Renal pelvis (tissue), 4 donors: ENCODE measurements around the gene SIX2. TPM values are rescaled to one million over a fixed set of nuclear protein-coding genes. Genes with fewer than 3 reads are reported as not detected.

Experiments used
- DNase-seq: peaks from one replicate; pipeline ENCODE4 v3.0.0-alpha.2; 2013
- polyA plus RNA-seq, 3 donors: library from polyadenylated mRNA; unstranded; fragments of 120-200 nt; gene quantifications; one replicate each; pipeline ENCODE4 v1.2.1, GENCODE V29; 2013; ENCODE audit not compliant: insufficient read length in 3 of 3

Gene SIX2
- polyA plus RNA-seq, 3 donors = 11.8 to 33.3 (median 30.4) TPM

GRCh38 chr2:44972771-44973535 is 36.3 kb downstream of the SIX2 start:
- DNase-seq = no peak

- DNase-seq = no peak
Measured at GRCh38 chr2:44970846-44971450, 38.3 kb downstream of the SIX2 start.

DNA sequence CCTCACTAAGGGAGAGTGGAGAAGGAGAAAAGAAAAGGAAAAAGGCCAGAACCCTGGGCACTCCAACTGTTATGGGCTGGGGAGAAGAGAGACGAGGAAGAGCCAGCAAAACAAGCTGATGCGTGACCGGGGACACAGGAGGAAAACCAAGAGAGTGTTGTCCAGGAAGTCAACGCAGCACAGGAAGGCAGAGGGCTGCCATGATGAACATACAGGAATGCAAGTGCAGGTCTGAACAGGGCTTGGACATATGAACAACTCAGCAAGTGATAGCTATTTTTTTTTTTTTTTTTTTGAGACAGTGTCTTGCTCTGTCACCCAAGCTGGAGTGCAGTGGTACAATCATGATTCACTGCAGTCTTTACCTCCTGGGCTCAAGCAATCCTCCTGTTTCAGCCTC is 39.3 kb downstream of the SIX2 start:
- DNase-seq = no peak

DNA sequence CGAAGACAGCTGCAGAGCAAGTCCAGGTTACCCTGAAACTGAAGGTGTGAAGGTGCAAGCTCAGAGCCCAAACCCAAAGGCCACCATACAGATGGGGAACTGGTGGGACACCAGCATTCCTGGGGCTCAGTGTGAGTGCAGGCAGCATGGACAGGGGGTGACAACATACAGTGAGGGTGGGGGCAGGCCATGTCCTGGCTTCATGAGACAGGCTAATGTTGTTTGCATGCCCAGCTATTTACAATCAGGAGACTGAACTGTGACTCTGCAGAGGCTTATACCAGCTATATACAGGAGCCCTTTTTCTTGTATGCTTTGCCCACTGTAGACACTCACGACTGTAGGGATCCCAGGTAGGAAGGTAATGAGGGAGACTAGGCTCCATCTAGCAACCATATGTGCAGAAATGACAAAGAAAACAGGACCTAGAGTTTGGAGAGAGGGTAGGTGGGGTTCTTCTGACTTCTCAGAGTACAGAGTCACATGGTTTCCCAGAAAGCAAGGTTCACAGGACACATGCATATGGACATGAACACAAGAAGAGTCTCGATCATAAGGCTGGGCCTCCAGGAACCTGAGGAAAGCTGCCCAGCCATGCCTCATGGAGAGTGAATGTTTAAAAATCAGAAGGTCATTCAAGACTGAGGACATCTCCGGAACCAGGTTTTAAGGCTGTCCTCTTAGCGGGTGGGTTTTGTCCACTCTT is 41.4 kb downstream of the SIX2 start:
- no peak for DNase-seq

DNA sequence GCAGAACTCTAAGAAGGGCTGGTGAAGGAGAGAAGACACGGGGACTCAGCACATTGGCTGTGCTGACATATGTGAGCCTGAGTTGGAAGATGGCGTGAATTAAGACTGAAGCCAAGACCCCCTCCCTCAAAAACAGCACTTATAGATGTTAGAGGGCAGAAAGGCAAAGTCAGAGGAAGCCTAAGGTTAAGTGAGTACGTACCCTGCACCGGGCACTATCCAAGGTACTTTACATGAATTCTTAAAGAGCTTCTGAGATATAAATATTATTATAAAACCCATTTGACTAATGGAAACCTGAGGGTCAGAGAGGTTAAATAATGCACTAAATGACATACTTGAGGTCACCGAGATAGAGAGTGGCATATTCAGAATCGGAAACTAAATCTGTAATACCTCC is 42.2 kb downstream of the SIX2 start:
- no peak for DNase-seq

- DNase-seq = no peak
Measured at GRCh38 chr2:44965684-44966083, 43.6 kb downstream of the SIX2 start.

DNA sequence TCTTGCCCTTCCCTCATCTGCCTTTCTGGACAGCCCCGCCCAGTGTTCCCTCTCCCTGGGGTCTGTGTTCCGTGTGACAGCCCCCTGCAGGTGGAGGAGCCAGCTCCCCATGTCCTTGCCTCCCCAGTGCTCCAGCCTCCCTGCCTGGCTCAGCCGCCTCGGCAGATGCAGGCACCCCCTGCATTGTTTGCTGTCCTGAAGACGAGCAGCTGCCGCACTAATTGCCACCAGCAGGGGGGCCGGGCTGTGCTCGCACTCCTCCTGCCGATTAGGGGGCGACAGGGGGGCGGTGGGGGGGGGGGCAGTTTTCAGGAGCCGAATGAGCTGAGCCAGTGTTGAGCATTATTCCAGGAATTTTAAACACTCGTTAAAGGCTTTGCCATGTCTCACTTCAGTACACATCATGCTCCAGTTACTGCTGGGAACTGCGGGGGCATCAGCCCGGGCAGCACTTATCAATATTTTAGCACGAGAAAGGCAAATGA is 44.5 kb downstream of the SIX2 start:
- no peak for DNase-seq

GRCh38 chr2:44962176-44962695 is 47.0 kb downstream of the SIX2 start:
- DNase-seq = no peak

DNA sequence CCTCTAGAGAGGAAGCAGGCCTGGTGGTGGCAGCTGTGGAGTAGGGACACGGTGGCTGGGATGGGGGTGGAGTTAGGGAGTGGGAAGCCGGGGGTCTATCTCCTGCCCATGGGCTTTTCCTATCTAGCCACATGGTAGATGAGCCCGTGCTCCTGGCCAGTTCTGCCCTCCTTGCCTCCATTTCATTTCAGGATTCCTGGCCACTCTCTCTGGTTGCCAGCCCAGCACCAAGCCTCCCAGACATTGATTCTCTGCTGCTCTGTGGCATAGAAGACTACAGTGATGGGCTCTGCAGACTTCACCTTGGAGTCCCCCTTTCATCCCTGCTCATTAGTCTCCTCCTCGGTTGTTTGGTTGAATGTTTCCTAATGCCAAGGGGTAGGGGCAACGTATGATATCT is 48.4 kb downstream of the SIX2 start:
- no peak for DNase-seq

GRCh38 chr2:44959855-44960254 is 49.4 kb downstream of the SIX2 start:
- DNase-seq = no peak

- DNase-seq = no peak
Measured at GRCh38 chr2:44957656-44958327, 51.5 kb downstream of the SIX2 start.

GRCh38 chr2:44956843-44957242 is 52.4 kb downstream of the SIX2 start:
- DNase-seq = no peak

- peak; percentile 58 for DNase-seq
Measured at GRCh38 chr2:44955593-44956392, 53.5 kb downstream of the SIX2 start.

Other genes starting within 250 kb of the SIX2 start
- not detected for gene SIX3, start 67.8 kb downstream of the SIX2 start, polyA plus RNA-seq